Endothelial cell of umbilical vein (primary cell): ENCODE measurements around the gene MTFMT. TPM values are rescaled to one million over a fixed set of nuclear protein-coding genes. Genes with fewer than 3 reads are reported as not detected.

Experiments used
- BruUV-seq: library from RNA; stranded (reverse); fragments of 400-500 nt; replicated peaks from 2 replicates; lab custom pipeline; 2021; lab: Mats Ljungman, UMichigan
- CTCF ChIA-PET: fragments of 300-600, 350-600 bp; sonication (Branson Sonifier 250); formaldehyde crosslinking; loops from one replicate; lab custom pipeline; 2021; ENCODE audit warnings: antibody characterized with exemption, inconsistent platforms; lab: Charles Lee
- POLR2A ChIA-PET: fragments of 300-600, 350-600 bp; sonication (Branson Sonifier 250); formaldehyde crosslinking; loops from one replicate; lab custom pipeline; 2021; ENCODE audit warnings: antibody characterized with exemption, inconsistent platforms; lab: Charles Lee
- DNase-seq: peaks from one replicate; pipeline ENCODE4 v3.0.0-alpha.2; 2011; ENCODE audit warnings: low read depth, low spot score
- FAIRE-seq: peaks from 2 replicates; lab custom pipeline; 2011; peaks lifted over from hg19 to GRCh38; lab: Jason Lieb, UNC
- H2AFZ ChIP-seq: 2 replicates; pipeline ENCODE4 v1.6.0; 2012; ENCODE audit warnings: low read depth, low read length, control low read depth, inconsistent platforms
- H3K27ac ChIP-seq: 2 replicates; pipeline ENCODE4 v1.5.1; 2011; ENCODE audit warnings: low read depth, mild to moderate bottlenecking, control low read depth, low read length, moderate library complexity; ENCODE audit not compliant: insufficient read depth
- H3K27me3 ChIP-seq, 2 experiments: 2 replicates each; pipeline versions ENCODE4 v1.6.0 to v1.6.1; 2011; ENCODE audit warnings: low read length in 2 of 2, mixed read lengths in 1 of 2; ENCODE audit not compliant: control insufficient read depth in 2 of 2, insufficient read depth in 2 of 2
- H3K36me3 ChIP-seq, 2 experiments: 2 replicates in 1 of 2; 3 replicates in 1 of 2; pipeline ENCODE4 v1.5.1; 2011; ENCODE audit warnings: low read length in 2 of 2, mild to moderate bottlenecking in 1 of 2, moderate library complexity in 1 of 2; ENCODE audit not compliant: control insufficient read depth in 2 of 2, insufficient read depth in 2 of 2; ENCODE audit errors: extremely low read depth in 1 of 2
- H3K4me1 ChIP-seq: 3 replicates; pipeline ENCODE4 v1.5.1; 2011; ENCODE audit warnings: mild to moderate bottlenecking, low read length; ENCODE audit not compliant: control insufficient read depth, insufficient read depth; ENCODE audit errors: extremely low read depth
- H3K4me2 ChIP-seq: 2 replicates; pipeline ENCODE4 v1.6.1; 2011; ENCODE audit warnings: low read length, control low read depth, mixed read lengths; ENCODE audit not compliant: insufficient read depth
- H3K4me3 ChIP-seq, 3 experiments: fragments of 200-600 bp in 1 of 3; sonication (generic), shearing (Covaris generic) in 1 of 3; replicated peaks in 1 of 3; 2 replicates each; pipeline ENCODE4 v1.5.1; 2011 to 2016; ENCODE audit warnings: control low read depth in 3 of 3, low read length in 3 of 3, mild to moderate bottlenecking in 2 of 3, inconsistent platforms in 1 of 3, low read depth in 1 of 3, moderate library complexity in 1 of 3; ENCODE audit not compliant: insufficient read depth in 1 of 3
- H3K79me2 ChIP-seq: 2 replicates; pipeline ENCODE4 v1.6.0; 2012; ENCODE audit warnings: low read length, inconsistent platforms; ENCODE audit not compliant: control insufficient read depth, insufficient read depth
- H3K9ac ChIP-seq: replicated peaks from 2 replicates; pipeline ENCODE3; 2011; ENCODE audit warnings: low read length, control low read depth; ENCODE audit not compliant: insufficient read depth; ENCODE audit errors: extremely low read depth
- H3K9me1 ChIP-seq: replicated peaks from 3 replicates; pipeline ENCODE4 v1.6.0; 2011; ENCODE audit warnings: mild to moderate bottlenecking, low read length; ENCODE audit not compliant: control insufficient read depth, insufficient read depth; ENCODE audit errors: extremely low read depth
- H3K9me3 ChIP-seq: replicated peaks from 2 replicates; pipeline ENCODE4 v1.5.1; 2012; ENCODE audit warnings: low read length, inconsistent platforms; ENCODE audit not compliant: control insufficient read depth, insufficient read depth
- H4K20me1 ChIP-seq: replicated peaks from 2 replicates; pipeline ENCODE3; 2011; ENCODE audit warnings: mild to moderate bottlenecking, low read length; ENCODE audit not compliant: control insufficient read depth, insufficient read depth; ENCODE audit errors: extremely low read depth
- EZH2 ChIP-seq: IDR thresholded peaks from 2 replicates; pipeline ENCODE4 v1.6.1; 2012; ENCODE audit warnings: borderline replicate concordance, low read depth, mild to moderate bottlenecking, moderate library complexity, low read length, inconsistent platforms; ENCODE audit not compliant: severe bottlenecking
- FOS ChIP-seq: IDR thresholded peaks from 2 replicates; pipeline ENCODE4 v1.6.1; 2011; ENCODE audit warnings: mild to moderate bottlenecking, low read length, moderate library complexity, borderline replicate concordance; ENCODE audit not compliant: insufficient read depth
- GATA2 ChIP-seq: IDR thresholded peaks from 2 replicates; pipeline ENCODE4 v1.7.0; 2011; ENCODE audit warnings: low read depth, mild to moderate bottlenecking, moderate library complexity, mixed read lengths, low read length; ENCODE audit not compliant: insufficient read length, insufficient read depth
- JUN ChIP-seq: IDR thresholded peaks from 2 replicates; pipeline ENCODE4 v1.6.1; 2011; ENCODE audit warnings: borderline replicate concordance, low read depth; ENCODE audit not compliant: insufficient read length, insufficient read depth
- MYC ChIP-seq: IDR thresholded peaks from one replicate; pipeline ENCODE4 v1.6.1; 2011; ENCODE audit warnings: mild to moderate bottlenecking, low read depth, low read length
- POLR2A ChIP-seq: IDR thresholded peaks from 2 replicates; pipeline ENCODE4 v1.6.1; 2012; ENCODE audit warnings: low read depth, mild to moderate bottlenecking, control low read depth, low read length
- POLR2AphosphoS5 ChIP-seq: IDR thresholded peaks from 2 replicates; pipeline ENCODE4 v1.6.1; 2012; ENCODE audit warnings: low read depth, mild to moderate bottlenecking, control low read depth, low read length, moderate library complexity; ENCODE audit not compliant: insufficient read depth
- dilution Hi-C: fragments of 300-500 bp; cut with MboI; formaldehyde crosslinking; loops from one replicate; pipeline ENCODE4 v1.15.0; 2019; ENCODE audit warnings: low sequenced_read_pairs; ENCODE audit not compliant: extremely low pct_ligation_motif_present
- intact Hi-C: fragments of 100-400 bp; cut with micrococcal nuclease; formaldehyde crosslinking; loops from one replicate; pipeline ENCODE4 v1.10.0; 2022
- polyA plus RNA-seq, 4 experiments: library from polyadenylated mRNA; depleted of rRNA in 3 of 4; stranded (reverse) in 3 of 4; unstranded in 1 of 4; fragments of >200 nt; gene quantifications; 2 replicates each; pipeline versions ENCODE4 v1.2.1 to v1.2.3, GENCODE V29; 2011 to 2012; ENCODE audit warnings: missing spikeins in 1 of 4
- total RNA-seq: library from RNA; stranded (reverse); gene quantifications from 2 replicates; pipeline ENCODE4 v1.2.3, GENCODE V29; 2021
- TF ChIP-seq, protein P1 (sequence below), 2 donors: IDR thresholded peaks; 1 replicate in 1 of 2; 2 replicates in 1 of 2; pipeline ENCODE4 v1.5.1; 2011; ENCODE audit warnings: low read length in 2 of 2, mild to moderate bottlenecking in 2 of 2, moderate library complexity in 2 of 2, control low read depth in 1 of 2, inconsistent platforms in 1 of 2, low read depth in 1 of 2; ENCODE audit not compliant: insufficient read depth in 1 of 2; ENCODE audit errors: extremely low read depth in 1 of 2
- TF ChIP-seq, protein P2 (sequence below): IDR thresholded peaks from 2 replicates; pipeline ENCODE4 v1.6.1; 2011; ENCODE audit not compliant: insufficient read depth, insufficient read length

Gene MTFMT
- total and polyA plus RNA-seq, 2 donors (not counting 3 experiments of a cell fraction or from before 2014, with no cell fraction given) = 7.5 to 20.4 TPM

DNA sequence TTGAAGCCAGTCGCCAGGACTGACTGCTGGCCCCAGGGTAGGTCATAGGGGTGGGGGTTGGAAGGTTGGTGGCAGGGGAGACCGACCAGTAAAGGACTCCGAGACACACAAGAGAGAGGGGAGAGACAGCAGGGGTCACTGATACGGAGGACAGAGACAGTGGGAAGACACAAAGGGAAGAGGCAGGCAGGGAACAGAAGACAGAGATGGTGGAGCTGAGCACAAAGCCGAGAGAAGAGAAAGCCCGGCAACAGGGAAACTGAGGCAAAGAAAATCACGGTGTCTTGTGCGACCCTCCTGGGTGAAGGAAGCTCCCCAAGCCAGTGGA lies 37.8 kb upstream of the MTFMT start:
- POLR2A ChIA-PET = no interaction called here
- Histone ChIP-seq H3K36me3 (no peaks in the 10 kb centered on the region), H2AFZ (no peak overlapping the region), H4K20me1 (no peaks in the 10 kb centered on the region), H3K4me2 (no peak overlapping the region), H3K9me1 (no peaks in the 10 kb centered on the region), H3K9ac (no peak overlapping the region), H3K79me2 (no peaks in the 10 kb centered on the region), H3K9me3 (no peaks in the 10 kb centered on the region), H3K27ac (no peak overlapping the region), H3K4me1 (no peaks in the 10 kb centered on the region), H3K27me3 (peaks cover 31 to 44% of the 10 kb centered on the region in 2 experiments), H3K4me3 (no peak overlapping the region)
- intact Hi-C loops (no loop called here), dilution Hi-C loops (no loop called here)
- no peak for FAIRE-seq
- DNase-seq = no peak
- no TSS peak for BruUV-seq
- CTCF ChIA-PET = interaction anchor here (0.6 to 5.2 kb wide), 7 partner anchors 11 to 304 kb away, joined by 3 to 35 read pairs (median 9); partner anchors contain the start of gene KBTBD13
- TF ChIP-seq POLR2A = no peak
- no peak for TF ChIP-seq GATA2
- no peak for TF ChIP-seq POLR2AphosphoS5
- TF ChIP-seq FOS = no peak
- TF ChIP-seq JUN = no peak
- TF ChIP-seq EZH2 = no peak
- no peak for TF ChIP-seq MYC
- TF ChIP-seq, protein P1, sequence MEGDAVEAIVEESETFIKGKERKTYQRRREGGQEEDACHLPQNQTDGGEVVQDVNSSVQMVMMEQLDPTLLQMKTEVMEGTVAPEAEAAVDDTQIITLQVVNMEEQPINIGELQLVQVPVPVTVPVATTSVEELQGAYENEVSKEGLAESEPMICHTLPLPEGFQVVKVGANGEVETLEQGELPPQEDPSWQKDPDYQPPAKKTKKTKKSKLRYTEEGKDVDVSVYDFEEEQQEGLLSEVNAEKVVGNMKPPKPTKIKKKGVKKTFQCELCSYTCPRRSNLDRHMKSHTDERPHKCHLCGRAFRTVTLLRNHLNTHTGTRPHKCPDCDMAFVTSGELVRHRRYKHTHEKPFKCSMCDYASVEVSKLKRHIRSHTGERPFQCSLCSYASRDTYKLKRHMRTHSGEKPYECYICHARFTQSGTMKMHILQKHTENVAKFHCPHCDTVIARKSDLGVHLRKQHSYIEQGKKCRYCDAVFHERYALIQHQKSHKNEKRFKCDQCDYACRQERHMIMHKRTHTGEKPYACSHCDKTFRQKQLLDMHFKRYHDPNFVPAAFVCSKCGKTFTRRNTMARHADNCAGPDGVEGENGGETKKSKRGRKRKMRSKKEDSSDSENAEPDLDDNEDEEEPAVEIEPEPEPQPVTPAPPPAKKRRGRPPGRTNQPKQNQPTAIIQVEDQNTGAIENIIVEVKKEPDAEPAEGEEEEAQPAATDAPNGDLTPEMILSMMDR (IDR thresholded peaks at IDR 0.05; ENCODE audit: extremely low read depth in 1 of 2, insufficient read depth in 1 of 2, low read depth in 1 of 2, low read length in 2 of 2) = no peak
- TF ChIP-seq, protein P2, sequence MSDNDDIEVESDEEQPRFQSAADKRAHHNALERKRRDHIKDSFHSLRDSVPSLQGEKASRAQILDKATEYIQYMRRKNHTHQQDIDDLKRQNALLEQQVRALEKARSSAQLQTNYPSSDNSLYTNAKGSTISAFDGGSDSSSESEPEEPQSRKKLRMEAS = no peak
